Measurements from ENCODE around the gene WDFY4.

Gene WDFY4

GRCh38 chr10:48926255-48926654 lies 241.6 kb downstream of the WDFY4 start:
- DNase-seq: no peak

GRCh38 chr10:48926764-48927540 lies 242.3 kb downstream of the WDFY4 start:
- DNase-seq: no peak

- no peak for DNase-seq
Measured at GRCh38 chr10:48929413-48929990, 244.8 kb downstream of the WDFY4 start.

- DNase-seq: no peak
Measured at GRCh38 chr10:48931188-48931587, 246.5 kb downstream of the WDFY4 start.

- no peak for DNase-seq
Measured at GRCh38 chr10:48932831-48933664, 248.4 kb downstream of the WDFY4 start.

GRCh38 chr10:48934672-48935501 lies 250.2 kb downstream of the WDFY4 start:
- no peak for DNase-seq

- DNase-seq: no peak
Measured at GRCh38 chr10:48935577-48935976, 250.9 kb downstream of the WDFY4 start.

- no peak for DNase-seq
Measured at GRCh38 chr10:48937796-48938195, 253.1 kb downstream of the WDFY4 start.

- no peak for DNase-seq
Measured at GRCh38 chr10:48938281-48938680, 253.6 kb downstream of the WDFY4 start.

- no peak for DNase-seq
Measured at GRCh38 chr10:48938990-48939536, 254.4 kb downstream of the WDFY4 start.

GRCh38 chr10:48939790-48940325 lies 255.2 kb downstream of the WDFY4 start, which contains the start of gene LRRC18:
Gene LRRC18, minus strand, starts transcription at chr10:48939840. Its CDS starts 25,685 bp downstream, at chr10:48914155.
- DNase-seq: no peak

GRCh38 chr10:48940372-48940771 lies 255.7 kb downstream of the WDFY4 start:
- DNase-seq: no peak

- DNase-seq: no peak
Measured at GRCh38 chr10:48940958-48941357, 256.3 kb downstream of the WDFY4 start.

- DNase-seq: no peak
Measured at GRCh38 chr10:48941427-48942075, 256.9 kb downstream of the WDFY4 start.

GRCh38 chr10:48943096-48943495 lies 258.4 kb downstream of the WDFY4 start:
- no peak for DNase-seq

- DNase-seq: no peak
Measured at GRCh38 chr10:48944171-48944570, 259.5 kb downstream of the WDFY4 start.

GRCh38 chr10:48945441-48946130 lies 260.9 kb downstream of the WDFY4 start:
- no peak for DNase-seq

- DNase-seq: no peak
Measured at GRCh38 chr10:48946332-48946731, 261.7 kb downstream of the WDFY4 start.

- no peak for DNase-seq
Measured at GRCh38 chr10:48946891-48947500, 262.3 kb downstream of the WDFY4 start.

- DNase-seq: no peak
Measured at GRCh38 chr10:48947690-48948469, 263.2 kb downstream of the WDFY4 start.
